GM12892 (cell line): ENCODE measurements around the gene PDZRN3.

Source experiments
- POLR2A ChIP-seq: IDR thresholded peaks from 2 replicates; pipeline ENCODE4 v1.6.1; 2011; ENCODE audit warnings: low read depth, low read length, control low read depth
- TAF1 ChIP-seq: IDR thresholded peaks from 2 replicates; pipeline ENCODE4 v1.6.1; 2011; ENCODE audit warnings: low read depth, mild to moderate bottlenecking, control low read depth, low read length, borderline replicate concordance

- TF ChIP-seq TAF1 (no peak), POLR2A (no peak)
Observed at GRCh38 chr3:73351423-73352071, 273.2 kb downstream of the PDZRN3 start.
